Measurements from ENCODE around the gene GDF10.

Gene GDF10

GRCh38 chr10:47353351-47353750, 53.4 kb downstream of the GDF10 start:
- H3K4me2 ChIP-seq (ENCODE audit: low read depth, low read length), result no peak overlapping the region
- H3K9me2 ChIP-seq (replicated peaks; ENCODE audit: insufficient read depth, low read length), result no peaks in the 10 kb centered on the region
- no peaks in the 10 kb centered on the region for H4K20me1 ChIP-seq (ENCODE audit: insufficient read depth, low read length)
- no peaks in the 10 kb centered on the region for H3F3A ChIP-seq (ENCODE audit: insufficient read depth, low read length)
- peaks cover 37% of the 10 kb centered on the region for H3K27me3 ChIP-seq (replicated peaks; ENCODE audit: insufficient read depth, low read length)
- no peak for DNase-seq
- no peak overlapping the region for H2AFZ ChIP-seq (ENCODE audit: low read length)
- H3K4me3 ChIP-seq (ENCODE audit: low read length), result no peak overlapping the region
- no peaks in the 10 kb centered on the region for H3K79me2 ChIP-seq (ENCODE audit: low read length)
- no peaks in the 10 kb centered on the region for H3K4me1 ChIP-seq (ENCODE audit: low read length)
- H3K36me3 ChIP-seq (replicated peaks; ENCODE audit: insufficient read depth, low read length), result no peaks in the 10 kb centered on the region
- H3K27ac ChIP-seq (ENCODE audit: low read length), result no peak overlapping the region
- no peaks in the 10 kb centered on the region for H3K9me3 ChIP-seq (replicated peaks; ENCODE audit: insufficient read depth, low read length)
- no peak overlapping the region for H3K9ac ChIP-seq (ENCODE audit: low read length)
- TF ChIP-seq CTCF (IDR thresholded peaks at IDR 0.05; ENCODE audit: low read length) (no peak), EZH2phosphoT487 (IDR thresholded peaks at IDR 0.05; ENCODE audit: low read length) (no peak), EZH2 (optimal IDR thresholded peaks at IDR 0.05; ENCODE audit: low read depth, low read length) (no peak)

- H3K27ac ChIP-seq (ENCODE audit: low read length), result no peak overlapping the region
- H2AFZ ChIP-seq (ENCODE audit: low read length), result no peak overlapping the region
- H3K36me3 ChIP-seq (replicated peaks; ENCODE audit: insufficient read depth, low read length), result no peaks in the 10 kb centered on the region
- no peak for TF ChIP-seq CTCF (IDR thresholded peaks at IDR 0.05; ENCODE audit: low read length)
- no peak for TF ChIP-seq EZH2phosphoT487 (IDR thresholded peaks at IDR 0.05; ENCODE audit: low read length)
- TF ChIP-seq EZH2 (optimal IDR thresholded peaks at IDR 0.05; ENCODE audit: low read depth, low read length), result no peak
- H4K20me1 ChIP-seq (ENCODE audit: insufficient read depth, low read length), result no peaks in the 10 kb centered on the region
- no peaks in the 10 kb centered on the region for H3F3A ChIP-seq (ENCODE audit: insufficient read depth, low read length)
- H3K4me2 ChIP-seq (ENCODE audit: low read depth, low read length), result no peak overlapping the region
- no peak overlapping the region for H3K9ac ChIP-seq (ENCODE audit: low read length)
- H3K9me3 ChIP-seq (replicated peaks; ENCODE audit: insufficient read depth, low read length), result no peaks in the 10 kb centered on the region
- no peak overlapping the region for H3K4me3 ChIP-seq (ENCODE audit: low read length)
- H3K4me1 ChIP-seq (ENCODE audit: low read length), result no peaks in the 10 kb centered on the region
- H3K79me2 ChIP-seq (ENCODE audit: low read length), result no peaks in the 10 kb centered on the region
- peaks cover 35% of the 10 kb centered on the region for H3K27me3 ChIP-seq (replicated peaks; ENCODE audit: insufficient read depth, low read length)
- no peak for DNase-seq
- no peaks in the 10 kb centered on the region for H3K9me2 ChIP-seq (replicated peaks; ENCODE audit: insufficient read depth, low read length)
Observed at GRCh38 chr10:47354165-47354564, 54.2 kb downstream of the GDF10 start.

GRCh38 chr10:47354900-47355299, 54.9 kb downstream of the GDF10 start:
- Histone ChIP-seq H3K4me3 (ENCODE audit: low read length) (no peak overlapping the region), H3K9me2 (replicated peaks; ENCODE audit: insufficient read depth, low read length) (no peaks in the 10 kb centered on the region), H3K9ac (ENCODE audit: low read length) (no peak overlapping the region), H3K4me2 (ENCODE audit: low read depth, low read length) (no peak overlapping the region), H3K36me3 (replicated peaks; ENCODE audit: insufficient read depth, low read length) (no peaks in the 10 kb centered on the region), H3K27ac (ENCODE audit: low read length) (no peak overlapping the region), H3K79me2 (ENCODE audit: low read length) (no peaks in the 10 kb centered on the region), H3K9me3 (replicated peaks; ENCODE audit: insufficient read depth, low read length) (no peaks in the 10 kb centered on the region), H3K4me1 (ENCODE audit: low read length) (no peaks in the 10 kb centered on the region), H2AFZ (ENCODE audit: low read length) (no peak overlapping the region), H3K27me3 (replicated peaks; ENCODE audit: insufficient read depth, low read length) (peaks cover 29% of the 10 kb centered on the region), H4K20me1 (ENCODE audit: insufficient read depth, low read length) (no peaks in the 10 kb centered on the region), H3F3A (ENCODE audit: insufficient read depth, low read length) (no peaks in the 10 kb centered on the region)
- no peak for TF ChIP-seq EZH2 (optimal IDR thresholded peaks at IDR 0.05; ENCODE audit: low read depth, low read length)
- no peak for DNase-seq

GRCh38 chr10:47356708-47357107, 56.7 kb downstream of the GDF10 start:
- DNase-seq, result no peak
- Histone ChIP-seq H3K4me3 (ENCODE audit: low read length) (no peak overlapping the region), H3K9me2 (replicated peaks; ENCODE audit: insufficient read depth, low read length) (no peaks in the 10 kb centered on the region), H3K79me2 (ENCODE audit: low read length) (no peaks in the 10 kb centered on the region), H3F3A (ENCODE audit: insufficient read depth, low read length) (no peaks in the 10 kb centered on the region), H2AFZ (ENCODE audit: low read length) (no peak overlapping the region), H4K20me1 (ENCODE audit: insufficient read depth, low read length) (no peaks in the 10 kb centered on the region), H3K4me1 (ENCODE audit: low read length) (no peaks in the 10 kb centered on the region), H3K4me2 (ENCODE audit: low read depth, low read length) (no peak overlapping the region), H3K27me3 (replicated peaks; ENCODE audit: insufficient read depth, low read length) (peaks cover 13% of the 10 kb centered on the region), H3K9ac (ENCODE audit: low read length) (no peak overlapping the region), H3K9me3 (replicated peaks; ENCODE audit: insufficient read depth, low read length) (no peaks in the 10 kb centered on the region), H3K36me3 (replicated peaks; ENCODE audit: insufficient read depth, low read length) (no peaks in the 10 kb centered on the region), H3K27ac (ENCODE audit: low read length) (no peak overlapping the region)
- no peak for TF ChIP-seq CTCF (IDR thresholded peaks at IDR 0.05; ENCODE audit: low read length)
- no peak for TF ChIP-seq EZH2phosphoT487 (IDR thresholded peaks at IDR 0.05; ENCODE audit: low read length)
- TF ChIP-seq EZH2 (optimal IDR thresholded peaks at IDR 0.05; ENCODE audit: low read depth, low read length), result no peak
